ENCODE measurements around the gene MB. TPM values are rescaled to one million over a fixed set of nuclear protein-coding genes. Genes with fewer than 3 reads are reported as not detected.

The MB gene
- polyA plus RNA-seq, 2 donors, result 2.5 to 5.1 TPM

GRCh38 chr22:35600476-35600875 is 16.7 kb downstream of the MB start:
- Histone ChIP-seq H3K4me1 (ENCODE audit: control insufficient read depth in 2 of 2, insufficient read depth in 2 of 2, low read length in 1 of 2) (no peaks in the 10 kb centered on the region), H3K27ac (ENCODE audit: low read depth in 2 of 2, low read length in 1 of 2) (no peak overlapping the region), H3K36me3 (ENCODE audit: control insufficient read depth in 2 of 2, insufficient read depth in 2 of 2, low read length in 1 of 2) (no peaks in the 10 kb centered on the region), H3K27me3 (ENCODE audit: control insufficient read depth in 1 of 2, insufficient read depth in 2 of 2, low read length in 2 of 2) (no peaks in the 10 kb centered on the region), H3K4me3 (ENCODE audit: low read depth in 1 of 2, low read length in 2 of 2) (no peak overlapping the region), H3K9me3 (ENCODE audit: control insufficient read depth in 2 of 2, insufficient read depth in 1 of 2, low read depth in 1 of 2, low read length in 1 of 2) (no peaks in the 10 kb centered on the region)
- 52 to 78% methylated on average over 12 of the region's 12 CpGs for WGBS, 2 donors

DNA sequence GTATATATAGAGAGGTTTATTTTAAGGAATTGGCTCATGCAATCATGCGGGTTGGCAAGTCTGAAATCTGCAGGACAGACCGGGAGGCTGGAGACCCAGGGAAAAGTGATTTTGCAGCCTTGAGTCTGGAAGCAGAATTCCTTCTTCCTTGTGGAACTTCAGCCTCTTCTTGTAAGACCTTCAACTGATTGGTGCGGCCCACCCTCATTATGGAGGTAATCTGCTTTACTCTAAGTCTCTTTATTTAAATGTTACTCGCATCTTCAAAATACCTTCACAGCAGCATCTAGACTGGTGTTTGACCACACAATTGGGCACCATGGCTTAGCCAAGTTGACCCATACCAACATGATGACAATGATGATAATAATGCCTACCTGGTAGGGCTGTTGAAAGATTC is 17.8 kb downstream of the MB start:
- no peaks in the 10 kb centered on the region for H3K9me3 ChIP-seq (ENCODE audit: control insufficient read depth in 2 of 2, insufficient read depth in 1 of 2, low read depth in 1 of 2, low read length in 1 of 2)
- 97 to 99% methylated on average over 4 of the region's 4 CpGs for WGBS, 2 donors
- H3K27me3 ChIP-seq (ENCODE audit: control insufficient read depth in 1 of 2, insufficient read depth in 2 of 2, low read length in 2 of 2), result no peaks in the 10 kb centered on the region

GRCh38 chr22:35598396-35598710 is 18.8 kb downstream of the MB start:
- 88 to 95% methylated on average over 4 of the region's 4 CpGs for WGBS, 2 donors
- Histone ChIP-seq H3K36me3 (ENCODE audit: control insufficient read depth in 2 of 2, insufficient read depth in 2 of 2, low read length in 1 of 2) (no peaks in the 10 kb centered on the region), H3K9me3 (ENCODE audit: control insufficient read depth in 2 of 2, insufficient read depth in 1 of 2, low read depth in 1 of 2, low read length in 1 of 2) (no peaks in the 10 kb centered on the region), H3K27me3 (ENCODE audit: control insufficient read depth in 1 of 2, insufficient read depth in 2 of 2, low read length in 2 of 2) (no peaks in the 10 kb centered on the region), H3K27ac (ENCODE audit: low read depth in 2 of 2, low read length in 1 of 2) (no peak overlapping the region), H3K4me3 (ENCODE audit: low read depth in 1 of 2, low read length in 2 of 2) (no peak overlapping the region), H3K4me1 (ENCODE audit: control insufficient read depth in 2 of 2, insufficient read depth in 2 of 2, low read length in 1 of 2) (no peaks in the 10 kb centered on the region)

More for the DNA sequence above, 17.8 kb downstream of the MB start:
- Histone ChIP-seq H3K4me3 (ENCODE audit: low read depth in 1 of 2, low read length in 2 of 2) (no peak overlapping the region), H3K4me1 (ENCODE audit: control insufficient read depth in 2 of 2, insufficient read depth in 2 of 2, low read length in 1 of 2) (no peaks in the 10 kb centered on the region), H3K36me3 (ENCODE audit: control insufficient read depth in 2 of 2, insufficient read depth in 2 of 2, low read length in 1 of 2) (no peaks in the 10 kb centered on the region), H3K27ac (ENCODE audit: low read depth in 2 of 2, low read length in 1 of 2) (no peak overlapping the region)

DNA sequence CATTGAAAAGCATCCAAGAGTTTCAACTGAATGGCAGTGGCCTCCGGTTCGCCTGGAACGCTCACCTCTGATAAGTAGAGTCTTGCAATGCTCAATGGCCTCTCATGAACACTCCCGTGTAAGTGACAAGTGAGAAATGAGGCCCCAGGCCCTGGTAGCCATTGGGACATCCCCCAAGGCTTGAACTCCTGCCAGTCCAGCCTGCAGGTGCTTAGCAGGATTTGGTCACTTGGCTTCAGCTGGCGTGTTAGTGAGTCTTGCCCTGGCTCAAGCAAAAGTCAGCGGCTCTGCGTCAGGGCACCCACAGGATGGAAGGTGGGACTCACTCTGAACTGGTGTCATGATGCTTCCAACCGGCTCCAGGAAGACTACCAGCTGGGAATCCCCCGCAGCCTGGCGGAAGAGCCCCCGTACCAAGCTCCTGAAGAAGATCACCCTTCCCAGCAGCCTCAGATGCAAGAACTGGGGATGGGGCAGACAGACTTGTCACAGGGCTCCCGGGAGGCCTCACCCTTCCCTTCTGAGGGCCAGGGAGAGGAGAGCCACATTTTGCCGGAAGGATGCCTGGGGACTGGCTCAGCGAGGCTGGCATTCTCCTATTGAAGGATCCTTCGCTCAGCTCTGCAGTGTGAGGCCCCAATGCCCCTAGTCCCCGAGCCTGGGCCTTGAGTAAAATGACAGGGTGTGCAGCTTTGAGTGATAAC is 19.3 kb downstream of the MB start:
- no peaks in the 10 kb centered on the region for H3K27me3 ChIP-seq (ENCODE audit: control insufficient read depth in 1 of 2, insufficient read depth in 2 of 2, low read length in 2 of 2)

GRCh38 chr22:35596821-35597220 is 20.3 kb downstream of the MB start:
- Histone ChIP-seq H3K4me1 (ENCODE audit: control insufficient read depth in 2 of 2, insufficient read depth in 2 of 2, low read length in 1 of 2) (no peaks in the 10 kb centered on the region), H3K27ac (ENCODE audit: low read depth in 2 of 2, low read length in 1 of 2) (no peak overlapping the region), H3K9me3 (ENCODE audit: control insufficient read depth in 2 of 2, insufficient read depth in 1 of 2, low read depth in 1 of 2, low read length in 1 of 2) (no peaks in the 10 kb centered on the region), H3K27me3 (ENCODE audit: control insufficient read depth in 1 of 2, insufficient read depth in 2 of 2, low read length in 2 of 2) (no peaks in the 10 kb centered on the region), H3K4me3 (ENCODE audit: low read depth in 1 of 2, low read length in 2 of 2) (no peak overlapping the region), H3K36me3 (ENCODE audit: control insufficient read depth in 2 of 2, insufficient read depth in 2 of 2, low read length in 1 of 2) (no peaks in the 10 kb centered on the region)
- 69 to 76% methylated on average over 7 of the region's 7 CpGs for WGBS, 2 donors

More for the DNA sequence above, 19.3 kb downstream of the MB start:
- Histone ChIP-seq H3K9me3 (ENCODE audit: control insufficient read depth in 2 of 2, insufficient read depth in 1 of 2, low read depth in 1 of 2, low read length in 1 of 2) (no peaks in the 10 kb centered on the region), H3K4me1 (ENCODE audit: control insufficient read depth in 2 of 2, insufficient read depth in 2 of 2, low read length in 1 of 2) (no peaks in the 10 kb centered on the region), H3K36me3 (ENCODE audit: control insufficient read depth in 2 of 2, insufficient read depth in 2 of 2, low read length in 1 of 2) (no peaks in the 10 kb centered on the region), H3K4me3 (ENCODE audit: low read depth in 1 of 2, low read length in 2 of 2) (no peak overlapping the region), H3K27ac (ENCODE audit: low read depth in 2 of 2, low read length in 1 of 2) (no peak overlapping the region)
- 84 to 89% methylated on average over 16 of the region's 16 CpGs for WGBS, 2 donors

DNA sequence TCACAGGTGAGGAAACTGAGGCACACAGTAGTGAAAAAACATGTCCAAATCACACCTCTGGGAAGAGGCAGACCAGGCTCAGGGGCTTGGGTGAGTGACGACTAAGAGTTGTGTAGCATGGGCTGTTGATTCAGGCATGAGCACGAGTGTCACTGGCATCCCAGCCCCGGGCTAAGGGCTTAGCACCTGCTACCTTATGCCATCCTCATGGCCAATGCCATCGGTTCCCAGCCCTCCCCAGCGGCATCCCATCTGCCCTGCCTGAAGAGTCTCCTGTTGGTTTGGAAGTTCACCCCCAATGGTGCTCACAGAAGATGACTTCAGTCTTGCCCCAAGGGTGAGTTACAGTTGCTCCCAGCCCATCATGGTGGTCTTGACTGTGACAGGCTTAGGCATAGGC is 22.4 kb downstream of the MB start:
- no peak overlapping the region for H3K27ac ChIP-seq (ENCODE audit: low read depth in 2 of 2, low read length in 1 of 2)
- no peak overlapping the region for H3K4me3 ChIP-seq (ENCODE audit: low read depth in 1 of 2, low read length in 2 of 2)
- no peaks in the 10 kb centered on the region for H3K36me3 ChIP-seq (ENCODE audit: control insufficient read depth in 2 of 2, insufficient read depth in 2 of 2, low read length in 1 of 2)
- whole genome bisulfite sequencing, 2 donors, result 92 to 95% methylated on average over 5 of the region's 5 CpGs
- H3K9me3 ChIP-seq (ENCODE audit: control insufficient read depth in 2 of 2, insufficient read depth in 1 of 2, low read depth in 1 of 2, low read length in 1 of 2), result no peaks in the 10 kb centered on the region
- no peaks in the 10 kb centered on the region for H3K27me3 ChIP-seq (ENCODE audit: control insufficient read depth in 1 of 2, insufficient read depth in 2 of 2, low read length in 2 of 2)
- no peaks in the 10 kb centered on the region for H3K4me1 ChIP-seq (ENCODE audit: control insufficient read depth in 2 of 2, insufficient read depth in 2 of 2, low read length in 1 of 2)

DNA sequence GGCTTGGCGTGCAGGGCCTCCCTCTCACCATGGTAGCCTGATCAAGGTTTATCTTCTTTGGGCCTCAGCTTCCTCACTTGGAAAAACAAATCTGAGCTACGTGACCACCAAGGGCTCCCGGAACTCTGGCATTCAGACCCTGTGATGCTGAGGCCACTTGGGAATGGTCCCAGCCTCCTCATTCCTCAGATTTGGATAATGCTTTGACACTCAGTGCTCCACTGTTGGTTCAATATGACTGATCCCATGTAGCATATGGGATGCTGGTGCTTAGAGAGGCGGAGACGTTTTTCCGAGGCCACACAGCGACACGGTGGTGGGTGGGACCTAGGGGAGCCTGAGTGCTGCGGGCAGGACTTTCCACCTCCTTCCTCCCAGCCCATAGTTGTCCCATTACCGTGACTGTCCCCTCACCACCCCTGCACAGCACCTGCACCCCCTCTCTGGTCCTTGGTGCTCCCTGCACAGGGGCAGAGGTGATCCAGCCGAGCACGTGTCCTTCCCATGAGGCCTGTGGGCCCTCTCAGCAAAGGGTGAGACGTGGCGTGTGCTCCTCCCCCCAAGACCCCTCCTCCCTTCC is 23.1 kb downstream of the MB start:
- no peak overlapping the region for H3K27ac ChIP-seq (ENCODE audit: low read depth in 2 of 2, low read length in 1 of 2)
- no peak overlapping the region for H3K4me3 ChIP-seq (ENCODE audit: low read depth in 1 of 2, low read length in 2 of 2)
- H3K36me3 ChIP-seq (ENCODE audit: control insufficient read depth in 2 of 2, insufficient read depth in 2 of 2, low read length in 1 of 2), result no peaks in the 10 kb centered on the region
- no peaks in the 10 kb centered on the region for H3K27me3 ChIP-seq (ENCODE audit: control insufficient read depth in 1 of 2, insufficient read depth in 2 of 2, low read length in 2 of 2)
- 80 to 81% methylated on average over 14 of the region's 14 CpGs for WGBS, 2 donors
- no peaks in the 10 kb centered on the region for H3K9me3 ChIP-seq (ENCODE audit: control insufficient read depth in 2 of 2, insufficient read depth in 1 of 2, low read depth in 1 of 2, low read length in 1 of 2)
- H3K4me1 ChIP-seq (ENCODE audit: control insufficient read depth in 2 of 2, insufficient read depth in 2 of 2, low read length in 1 of 2), result no peaks in the 10 kb centered on the region

- Histone ChIP-seq H3K27me3 (ENCODE audit: control insufficient read depth in 1 of 2, insufficient read depth in 2 of 2, low read length in 2 of 2) (no peaks in the 10 kb centered on the region), H3K4me3 (ENCODE audit: low read depth in 1 of 2, low read length in 2 of 2) (no peak overlapping the region), H3K4me1 (ENCODE audit: control insufficient read depth in 2 of 2, insufficient read depth in 2 of 2, low read length in 1 of 2) (no peaks in the 10 kb centered on the region), H3K9me3 (ENCODE audit: control insufficient read depth in 2 of 2, insufficient read depth in 1 of 2, low read depth in 1 of 2, low read length in 1 of 2) (no peaks in the 10 kb centered on the region), H3K36me3 (ENCODE audit: control insufficient read depth in 2 of 2, insufficient read depth in 2 of 2, low read length in 1 of 2) (no peaks in the 10 kb centered on the region), H3K27ac (ENCODE audit: low read depth in 2 of 2, low read length in 1 of 2) (no peak overlapping the region)
- 41 to 42% methylated on average over 3 of the region's 3 CpGs for WGBS, 2 donors
Measured at GRCh38 chr22:35593071-35593890, 23.8 kb downstream of the MB start.

DNA sequence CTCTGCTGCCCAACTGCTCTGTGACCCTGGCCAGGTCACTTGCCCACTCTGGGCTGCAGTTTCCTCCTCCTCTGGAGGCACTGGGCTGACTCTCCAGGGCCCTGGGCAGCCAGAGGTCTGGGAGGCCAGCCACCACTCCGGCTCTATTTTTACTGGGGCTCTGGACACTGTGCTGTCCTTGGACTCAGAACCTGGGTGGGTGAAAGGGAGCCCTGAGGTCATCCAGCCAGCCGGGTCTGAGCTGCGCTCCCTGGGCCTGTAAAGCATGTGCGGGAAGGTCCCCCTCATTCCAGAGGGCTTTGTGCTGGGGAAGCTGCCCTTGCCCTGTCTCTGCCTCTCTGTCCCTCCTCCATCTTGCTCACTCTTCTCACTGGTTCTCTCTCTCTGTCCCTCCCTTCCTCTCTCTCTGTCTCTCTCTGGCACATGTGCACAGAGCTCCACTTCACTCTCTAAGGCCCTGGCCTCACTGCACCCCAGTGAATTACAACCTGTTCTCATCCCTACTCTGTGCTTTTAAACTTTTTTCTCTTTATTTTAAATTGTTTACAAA is 24.6 kb downstream of the MB start:
- Histone ChIP-seq H3K36me3 (ENCODE audit: control insufficient read depth in 2 of 2, insufficient read depth in 2 of 2, low read length in 1 of 2) (no peaks in the 10 kb centered on the region), H3K4me1 (ENCODE audit: control insufficient read depth in 2 of 2, insufficient read depth in 2 of 2, low read length in 1 of 2) (no peaks in the 10 kb centered on the region), H3K27ac (ENCODE audit: low read depth in 2 of 2, low read length in 1 of 2) (peak overlapping the region in 1 of 2 donors; percentile 61), H3K4me3 (ENCODE audit: low read depth in 1 of 2, low read length in 2 of 2) (no peak overlapping the region), H3K9me3 (ENCODE audit: control insufficient read depth in 2 of 2, insufficient read depth in 1 of 2, low read depth in 1 of 2, low read length in 1 of 2) (no peaks in the 10 kb centered on the region), H3K27me3 (ENCODE audit: control insufficient read depth in 1 of 2, insufficient read depth in 2 of 2, low read length in 2 of 2) (no peaks in the 10 kb centered on the region)
- WGBS, 2 donors, result 61 to 63% methylated on average over 4 of the region's 4 CpGs
